ENCODE results near the gene UBALD2.
"Not testable (repeated sequence)": the region's sequence is repeated elsewhere in the genome, so short reads cannot be mapped to it uniquely, and the experiment has no call there.

UBALD2 gene

DNA sequence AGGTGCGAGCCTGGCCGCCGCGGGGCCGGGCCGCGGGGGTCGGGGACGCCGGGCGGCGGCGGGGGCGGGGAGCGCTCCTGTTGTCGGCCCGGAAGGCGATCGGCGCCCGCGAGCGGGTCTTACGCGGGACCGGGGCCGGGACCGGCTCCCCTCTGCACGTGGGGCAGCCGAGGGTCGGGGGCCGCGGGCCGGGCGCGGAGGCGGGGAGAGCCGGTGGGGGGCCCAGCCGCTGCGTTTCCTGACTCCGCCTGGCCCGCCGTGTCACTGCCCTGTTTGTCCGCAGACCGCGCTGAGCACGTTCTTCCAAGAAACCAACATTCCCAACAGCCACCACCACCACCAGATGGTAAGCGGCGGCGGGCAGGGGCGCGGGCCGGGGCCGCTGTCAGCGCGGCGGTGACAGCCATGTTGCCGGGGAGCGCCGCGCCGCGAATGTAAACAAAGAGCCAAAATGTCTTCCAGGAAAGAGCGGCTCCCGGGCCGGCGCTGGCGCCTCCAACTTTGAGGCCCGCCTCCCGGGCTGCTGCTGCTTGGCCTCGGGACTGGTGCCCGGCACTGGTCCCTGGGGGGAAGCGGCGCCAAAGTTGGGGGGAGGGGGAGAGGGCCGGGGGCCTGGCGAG lies 586 bp downstream of the UBALD2 start:
- DNase-seq (ENCODE audit: low read depth) = peak; percentile 55

DNA sequence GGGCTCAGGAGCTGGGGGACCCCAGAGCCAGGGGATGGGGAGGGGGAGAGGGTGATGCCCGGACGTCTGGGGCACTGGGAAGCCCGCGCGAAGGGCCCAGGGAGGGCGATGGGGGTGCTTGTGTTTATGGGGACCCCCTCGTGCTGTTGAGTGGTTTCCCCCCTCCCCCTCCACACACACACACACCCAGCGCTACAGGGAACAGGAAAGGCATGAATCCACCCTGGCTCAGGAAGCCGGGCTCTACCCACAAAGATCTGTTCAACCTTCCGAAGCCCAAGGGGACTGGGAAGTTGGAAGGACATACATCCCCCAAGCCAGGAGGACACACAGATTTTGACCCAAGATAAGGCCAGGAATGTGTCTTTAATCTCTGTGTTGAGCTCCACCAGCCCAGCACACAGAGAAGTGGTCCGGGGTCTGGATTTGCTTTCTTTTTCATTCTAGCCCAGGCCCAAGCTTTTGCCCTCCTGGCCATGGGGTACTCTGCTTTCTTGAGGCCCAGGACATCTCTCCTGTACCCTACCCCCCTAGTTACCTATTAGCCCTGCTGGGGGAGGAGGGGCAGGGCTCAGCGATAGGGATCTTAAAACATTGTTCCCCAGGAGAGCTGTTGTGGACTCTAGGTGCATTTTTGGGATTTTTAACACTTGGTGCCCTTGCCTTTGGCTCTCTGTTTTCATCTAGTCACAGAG lies 1.2 kb downstream of the UBALD2 start:
- DNase-seq (ENCODE audit: low read depth) = no peak

DNA sequence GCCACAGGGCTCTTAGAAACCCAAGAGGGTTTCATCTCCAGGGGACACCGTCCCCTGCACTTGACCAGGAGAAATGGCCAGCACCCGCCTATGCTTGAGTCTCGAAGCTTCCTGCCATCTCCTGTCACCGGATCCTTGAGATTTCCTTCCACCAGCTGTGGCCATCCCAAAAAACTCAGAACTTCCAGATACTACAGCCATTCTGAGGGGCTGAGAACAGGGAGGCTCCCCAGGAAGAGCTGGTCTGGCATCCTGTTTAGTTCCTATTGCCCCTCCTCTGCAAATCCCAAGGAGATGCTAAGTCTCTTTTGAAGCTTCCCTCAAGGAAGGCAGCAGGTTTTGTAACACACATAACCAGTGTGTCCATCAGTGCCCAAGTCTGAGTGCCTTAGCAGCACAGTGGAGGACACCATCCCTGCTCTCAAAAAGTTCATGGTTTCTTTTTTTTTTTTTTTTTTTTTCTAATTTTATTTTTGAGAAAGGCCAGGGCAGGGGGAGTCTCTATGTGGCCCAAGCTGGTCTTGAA lies 2.0 kb downstream of the UBALD2 start:
- DNase-seq (ENCODE audit: low read depth) = no peak

DNA sequence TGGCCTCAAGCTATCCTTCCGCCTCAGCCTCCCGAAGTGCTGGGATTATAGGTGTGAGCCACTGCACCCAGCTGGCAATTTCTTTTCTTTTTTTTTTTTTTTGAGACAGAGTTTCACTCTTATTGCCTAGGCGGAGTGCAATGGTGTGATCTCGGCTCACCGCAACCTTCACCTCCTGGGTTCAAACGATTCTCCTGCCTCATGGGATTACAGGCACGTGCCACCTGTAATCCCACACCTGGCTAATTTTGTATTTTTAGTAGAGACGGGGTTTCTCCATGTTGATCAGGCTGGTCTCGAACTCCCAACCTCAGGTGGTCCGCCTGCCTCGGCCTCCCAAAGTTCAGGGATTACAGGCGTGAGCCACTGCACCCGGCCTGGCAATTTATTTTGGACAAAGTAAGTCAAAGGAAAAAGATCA lies 2.4 kb downstream of the UBALD2 start:
- not testable (repeated sequence) for DNase-seq (ENCODE audit: low read depth)

DNA sequence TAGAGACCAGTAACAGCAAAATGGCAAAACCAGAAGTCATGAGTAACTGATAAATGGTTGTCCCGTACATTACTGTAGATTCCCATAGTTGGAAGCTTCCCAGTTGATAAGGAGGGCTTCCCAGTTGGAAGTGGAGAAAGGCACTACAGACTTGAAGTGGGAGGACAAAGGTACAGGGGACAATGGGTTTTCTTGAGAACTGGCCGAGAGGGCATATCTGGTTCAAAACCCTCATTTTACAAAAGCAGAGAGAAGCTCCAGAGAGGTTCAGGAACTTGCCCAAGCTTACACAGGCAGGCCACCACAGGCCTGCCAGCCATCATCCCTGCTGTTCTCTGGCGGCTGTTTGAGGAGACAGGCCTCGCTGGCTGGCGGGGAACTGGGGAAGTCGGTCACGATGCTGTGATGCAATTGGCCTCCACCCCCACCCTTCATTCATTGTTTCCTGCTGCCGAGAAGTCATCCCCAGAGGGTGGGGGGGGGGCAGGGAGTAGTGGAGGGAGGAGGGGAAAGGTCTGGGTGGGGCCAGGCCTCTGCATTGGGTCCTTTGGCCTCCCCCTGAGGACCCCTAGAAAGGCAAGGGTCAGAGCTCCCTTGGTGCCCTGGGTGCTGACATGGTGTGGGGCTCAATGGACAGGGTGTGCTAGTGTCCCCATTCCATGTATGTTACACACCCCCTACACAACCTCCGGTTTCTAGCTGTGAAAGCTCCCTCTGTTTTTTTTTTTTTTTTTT lies 3.0 kb downstream of the UBALD2 start:
- peak; percentile 61 for DNase-seq (ENCODE audit: low read depth)

DNA sequence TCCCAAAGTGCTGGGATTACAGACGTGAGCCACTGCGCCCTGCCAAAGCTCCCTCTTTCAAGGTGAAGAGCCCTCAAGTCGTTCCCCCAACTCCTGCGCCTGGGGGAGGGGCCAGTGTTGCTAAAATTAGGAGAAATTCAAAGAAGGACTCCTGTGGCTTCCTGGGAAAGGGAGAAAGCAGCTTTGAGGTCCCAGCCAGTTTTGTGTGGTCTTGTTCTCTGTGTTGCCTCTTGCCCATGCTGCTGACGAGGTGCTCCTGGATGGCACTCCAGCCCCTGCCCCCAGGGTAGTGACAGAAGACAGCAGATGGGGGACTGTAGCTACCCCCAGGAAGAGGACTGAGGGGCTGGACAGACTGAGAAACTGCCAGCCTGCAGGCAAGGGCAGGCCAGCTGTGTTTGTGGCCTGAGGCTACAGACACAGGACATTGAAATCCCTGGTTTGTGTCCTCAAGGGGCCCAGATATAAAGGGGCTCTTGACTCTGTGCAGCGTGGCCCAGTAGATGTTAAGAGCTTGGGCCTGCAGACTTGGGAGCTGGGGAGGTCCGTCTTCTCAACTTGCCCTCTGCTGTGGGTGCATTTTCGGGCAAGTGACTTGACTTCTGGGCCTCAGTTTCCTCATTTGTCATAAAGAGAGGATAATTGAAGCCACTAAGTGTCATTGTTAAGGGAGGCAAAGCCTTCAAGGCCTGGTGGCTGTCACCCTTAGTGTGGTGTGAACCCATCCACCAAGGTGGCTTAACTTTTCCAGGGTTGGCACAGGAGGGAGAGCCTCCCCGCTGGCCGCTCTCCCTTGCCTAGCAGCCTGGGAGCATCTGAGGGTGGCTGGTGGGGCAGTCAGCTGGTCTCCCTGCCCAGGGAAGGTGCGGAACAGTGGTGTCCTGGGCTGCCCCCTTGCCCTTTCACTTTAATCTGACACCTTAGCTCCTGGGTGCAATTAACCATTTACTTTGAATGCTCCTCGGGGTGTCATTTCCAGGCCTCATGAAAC lies 4.1 kb downstream of the UBALD2 start:
- DNase-seq (ENCODE audit: low read depth) = no peak

DNA sequence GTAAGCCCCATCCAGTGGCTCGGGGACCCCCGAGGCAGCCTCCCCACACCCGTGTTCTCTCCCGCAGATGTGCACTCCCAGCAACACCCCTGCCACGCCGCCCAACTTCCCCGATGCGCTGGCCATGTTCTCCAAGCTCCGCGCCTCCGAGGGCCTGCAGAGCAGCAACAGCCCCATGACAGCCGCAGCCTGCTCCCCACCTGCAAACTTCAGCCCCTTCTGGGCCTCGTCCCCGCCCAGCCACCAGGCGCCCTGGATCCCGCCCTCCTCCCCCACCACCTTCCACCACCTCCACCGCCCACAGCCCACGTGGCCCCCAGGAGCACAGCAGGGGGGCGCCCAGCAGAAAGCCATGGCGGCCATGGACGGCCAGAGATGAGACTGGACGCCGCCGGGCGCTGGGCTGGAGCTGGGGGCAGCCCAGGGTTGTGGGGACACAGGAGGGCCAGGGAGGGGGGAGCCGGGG lies 5.0 kb downstream of the UBALD2 start:
- DNase-seq (ENCODE audit: low read depth) = no peak

DNA sequence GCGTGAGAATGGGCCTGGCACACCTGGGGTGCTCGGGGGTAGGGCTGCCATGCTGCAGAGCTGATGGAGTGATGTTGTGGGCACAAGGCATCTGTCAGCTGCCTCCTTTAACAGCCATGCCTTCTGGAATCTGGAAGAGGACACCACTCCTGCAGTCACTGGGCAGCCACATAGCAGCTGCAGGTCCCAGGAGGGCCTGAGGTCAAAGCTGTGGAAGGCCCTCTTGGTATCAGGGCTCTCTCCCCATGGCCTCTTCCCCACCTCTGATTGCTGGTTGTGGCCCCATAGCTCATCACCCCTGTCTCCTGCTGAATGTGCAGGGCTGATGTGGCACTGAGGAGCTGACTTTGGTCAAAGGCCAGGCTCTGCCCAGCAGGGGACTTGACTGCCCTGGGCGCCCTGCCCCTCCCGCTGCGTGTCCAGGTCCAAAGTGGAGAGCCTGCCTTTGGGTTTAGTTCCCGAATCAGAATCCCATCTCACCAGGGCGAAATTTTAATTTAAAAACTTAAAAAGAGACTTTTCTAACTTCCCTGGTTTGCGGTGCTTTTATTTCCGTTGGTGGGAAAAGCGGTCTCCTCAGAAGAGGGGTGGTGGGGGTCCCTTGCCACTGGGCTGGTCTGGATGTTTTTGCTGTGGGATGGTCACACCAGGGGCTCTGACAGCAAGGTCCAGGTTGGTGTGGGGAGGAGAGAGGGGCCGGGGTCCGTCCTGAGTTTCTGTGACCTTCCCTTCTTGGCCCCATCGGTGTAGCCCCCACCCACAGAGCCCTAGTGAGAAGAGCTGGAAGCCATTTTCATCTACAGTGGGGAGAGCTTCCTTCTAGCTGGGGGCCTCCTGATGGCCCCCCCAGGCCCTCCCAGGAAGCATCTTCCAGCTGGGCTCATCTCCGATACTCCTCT lies 5.9 kb downstream of the UBALD2 start:
- DNase-seq (ENCODE audit: low read depth) = no peak

DNA sequence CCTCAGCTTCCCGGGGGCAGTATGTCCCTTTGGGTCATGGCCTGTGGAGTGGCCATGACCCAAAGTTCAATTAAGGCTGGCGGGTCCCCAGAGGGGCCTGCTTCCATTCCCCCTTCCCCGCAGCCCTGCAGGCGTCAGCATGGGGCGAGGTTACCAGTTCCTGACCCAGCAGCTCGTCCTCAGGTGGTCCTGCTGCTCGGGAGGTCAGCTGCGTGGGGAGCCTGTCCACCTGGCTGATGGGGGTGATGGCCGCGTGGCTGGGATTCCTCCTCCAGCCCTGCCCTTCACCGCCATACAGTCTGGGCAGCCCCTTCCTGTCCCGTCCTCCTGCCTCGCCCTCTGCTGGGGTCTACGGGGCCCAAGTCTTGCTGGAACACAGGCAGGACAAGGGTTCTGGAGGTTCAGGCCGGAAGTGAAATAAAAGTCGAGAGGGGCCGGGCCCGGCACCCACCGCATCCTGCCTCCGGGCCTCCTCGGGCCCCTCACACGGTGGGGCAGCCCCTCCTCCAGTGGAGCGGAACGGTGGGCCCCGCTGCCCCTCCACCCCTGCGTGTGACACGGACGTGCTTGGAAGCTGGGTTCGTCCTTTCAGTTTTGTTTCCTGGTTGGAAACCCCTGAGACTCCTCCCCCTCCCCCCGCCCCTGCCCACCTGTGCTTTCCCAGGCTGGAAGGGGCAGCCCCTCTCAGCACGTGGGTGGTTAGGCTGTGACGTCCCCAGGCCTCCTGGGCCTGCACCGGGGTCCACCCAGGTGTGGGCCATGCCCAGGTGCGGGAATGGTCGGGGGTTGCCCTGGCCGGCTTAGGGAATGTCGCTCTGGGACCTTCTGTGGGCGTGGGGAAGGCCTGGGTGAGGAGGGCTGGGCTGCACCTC lies 6.8 kb downstream of the UBALD2 start:
- DNase-seq (ENCODE audit: low read depth) = peak; percentile 29

DNA sequence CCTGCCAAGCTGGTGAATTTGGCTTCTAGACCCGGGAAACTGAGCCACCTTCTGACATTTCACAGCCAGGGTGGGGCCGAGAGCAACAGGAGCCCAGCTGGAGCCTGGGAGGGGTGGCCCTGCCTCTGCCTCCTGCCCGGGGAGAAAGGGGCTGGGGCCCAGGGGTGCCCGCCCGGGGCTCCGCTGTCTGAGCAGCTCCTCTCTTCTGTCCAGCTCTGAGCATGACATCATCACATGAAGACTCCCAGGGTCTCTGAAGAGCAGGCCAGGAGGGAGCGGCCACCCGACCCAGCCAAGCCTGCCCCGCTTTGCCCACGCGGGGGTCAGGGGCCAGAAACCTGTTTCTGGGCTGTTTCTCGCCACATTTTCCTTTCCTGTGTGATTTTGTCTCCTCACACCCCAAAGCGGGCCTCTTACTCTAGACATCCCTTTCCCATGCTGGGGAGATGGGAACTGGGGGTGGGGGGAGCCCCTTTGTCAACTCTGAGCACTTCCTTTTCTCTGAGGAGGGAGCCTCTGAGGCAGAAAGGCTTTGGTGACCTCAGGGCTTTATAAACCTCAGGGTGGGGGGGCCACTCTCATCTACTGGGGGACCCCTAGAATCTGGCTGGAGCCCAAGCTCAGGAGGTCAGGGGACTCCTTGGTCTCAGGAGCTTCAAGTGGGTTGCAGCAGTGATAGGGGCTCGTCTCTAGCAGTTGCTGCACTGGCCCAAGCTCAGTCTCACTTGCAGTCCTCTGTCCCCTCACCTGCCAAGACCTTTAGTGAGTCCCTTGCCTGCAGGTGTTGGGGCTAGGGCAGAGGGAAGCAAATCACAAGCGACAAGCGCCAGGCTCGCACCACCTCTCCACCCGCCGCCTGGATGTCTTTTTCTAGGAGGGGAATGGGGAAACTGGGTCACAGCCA lies 7.6 kb downstream of the UBALD2 start:
- DNase-seq (ENCODE audit: low read depth) = no peak

DNA sequence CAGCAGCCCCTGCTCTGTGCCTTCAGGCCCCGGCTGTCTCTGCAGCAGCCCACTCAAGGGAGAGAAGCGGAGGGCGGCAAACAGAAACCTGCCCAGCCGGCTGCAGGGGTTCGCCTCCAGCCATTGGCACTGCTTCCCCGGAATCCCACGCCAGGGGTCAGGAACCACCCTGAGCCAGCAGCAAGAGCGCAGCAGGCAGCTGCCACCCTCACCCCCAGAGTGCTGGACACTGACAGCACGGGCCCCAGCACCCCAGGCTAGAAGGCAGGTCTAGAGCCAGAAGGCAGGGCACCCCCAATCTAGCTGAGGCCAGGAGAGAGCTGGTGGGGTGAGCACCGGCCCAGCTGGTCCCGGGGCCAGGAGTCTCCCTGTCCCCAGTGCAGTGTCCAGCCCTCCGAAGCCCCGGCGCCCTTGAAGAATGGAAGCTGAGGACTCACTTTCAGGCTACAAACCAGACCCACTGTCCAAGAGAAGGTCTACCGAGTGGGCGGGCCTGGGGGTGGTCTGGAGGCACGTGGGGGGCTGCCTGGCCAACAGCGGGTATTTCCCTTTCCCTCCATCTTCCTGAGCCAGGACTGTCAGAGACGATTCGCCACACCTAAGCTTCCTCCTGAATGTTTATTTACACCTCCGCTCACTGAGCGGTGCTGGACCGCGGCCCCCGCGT lies 8.4 kb downstream of the UBALD2 start:
- no peak for DNase-seq (ENCODE audit: low read depth)

DNA sequence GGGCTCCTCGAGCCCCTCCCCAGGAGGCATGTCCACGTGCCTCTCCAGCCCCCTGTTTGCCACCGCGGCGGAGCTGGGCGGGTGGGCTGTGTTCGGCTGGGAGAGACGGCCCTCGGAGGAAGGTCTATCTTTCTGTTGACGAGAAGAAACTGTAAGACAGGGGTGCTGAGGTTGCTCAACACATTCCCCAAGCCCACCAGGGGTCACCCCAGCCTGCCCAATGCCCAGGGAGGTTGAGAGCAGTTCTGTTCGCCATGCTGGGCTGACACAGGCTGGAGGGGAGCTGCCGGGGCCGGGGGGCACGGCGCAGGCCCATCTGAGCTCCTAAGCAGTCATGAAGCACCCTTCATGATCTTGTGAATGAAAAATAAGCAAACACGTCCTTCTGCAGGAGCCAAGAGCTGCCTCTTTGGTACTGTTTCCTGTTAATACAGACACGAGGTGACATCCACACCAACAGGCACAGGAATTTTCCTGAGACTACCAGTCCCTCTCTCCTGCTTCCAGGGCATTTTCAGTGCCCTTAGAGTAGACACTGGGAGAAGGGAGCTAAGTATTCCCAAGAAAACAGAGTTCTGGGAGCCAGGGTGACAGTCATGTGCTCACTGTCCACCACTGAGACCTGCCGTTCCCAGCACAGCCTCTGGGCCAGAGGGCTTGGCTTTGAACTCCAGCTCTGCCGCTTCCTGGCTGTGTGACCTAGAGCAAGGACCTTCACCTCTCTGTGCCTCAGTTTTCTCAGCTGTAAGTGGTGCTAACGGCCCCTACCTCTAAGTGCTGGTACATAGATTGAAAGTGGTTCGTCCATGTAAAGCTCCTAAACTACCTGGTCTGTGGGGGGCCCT lies 9.2 kb downstream of the UBALD2 start:
- no peak for DNase-seq (ENCODE audit: low read depth)

DNA sequence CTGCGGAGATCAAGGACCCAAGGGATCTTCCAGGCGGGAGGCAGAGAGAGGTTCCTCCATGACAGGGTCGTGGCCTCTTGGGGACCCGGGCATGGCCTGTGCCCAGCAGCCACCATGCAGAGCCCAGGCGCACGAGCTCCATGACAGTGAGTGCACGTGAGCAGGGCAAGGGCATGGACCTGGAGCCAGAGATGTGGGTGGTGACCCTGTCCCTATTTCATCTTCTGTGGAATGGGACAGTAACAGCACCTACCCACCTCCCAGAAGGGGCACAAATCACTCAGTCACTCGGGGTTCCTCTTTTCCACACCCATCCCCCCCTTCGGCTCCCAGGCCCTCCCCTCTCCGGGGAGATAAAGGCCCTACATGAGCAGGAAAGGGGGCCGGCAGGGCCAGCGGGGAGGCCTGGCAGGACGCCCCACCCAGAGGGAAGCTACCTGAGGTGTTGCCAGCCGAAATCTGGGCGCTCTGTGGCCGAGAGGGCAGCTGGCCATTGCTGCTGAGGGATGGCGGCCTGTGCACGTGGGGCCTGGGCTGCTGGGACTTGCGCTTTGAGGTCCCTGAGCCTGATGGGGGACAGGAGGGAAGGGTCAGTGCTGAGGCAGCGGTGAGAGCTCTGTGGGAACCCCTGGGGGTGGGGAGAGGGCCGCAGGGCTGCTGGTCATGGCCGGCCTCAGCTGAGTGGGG lies 10.4 kb downstream of the UBALD2 start:
- no peak for DNase-seq (ENCODE audit: low read depth)

DNA sequence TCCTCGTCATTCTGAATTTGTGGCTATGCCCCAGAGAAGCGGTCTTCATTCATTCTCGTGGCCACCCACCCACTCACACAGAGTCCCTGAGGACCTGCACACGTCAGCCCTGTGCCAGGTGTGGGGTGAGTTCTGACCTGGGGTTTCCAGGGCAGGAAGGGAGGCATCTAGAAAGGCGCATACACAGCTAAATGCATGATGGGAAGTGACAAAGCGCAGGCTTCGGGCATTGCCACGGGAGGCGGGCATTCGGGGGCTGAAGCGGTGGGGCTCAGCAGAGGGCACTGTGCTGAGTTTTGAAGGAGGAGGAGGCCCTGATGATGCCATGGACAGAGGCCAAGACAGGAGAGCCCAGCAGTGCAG lies 10.9 kb downstream of the UBALD2 start:
- no peak for DNase-seq (ENCODE audit: low read depth)

DNA sequence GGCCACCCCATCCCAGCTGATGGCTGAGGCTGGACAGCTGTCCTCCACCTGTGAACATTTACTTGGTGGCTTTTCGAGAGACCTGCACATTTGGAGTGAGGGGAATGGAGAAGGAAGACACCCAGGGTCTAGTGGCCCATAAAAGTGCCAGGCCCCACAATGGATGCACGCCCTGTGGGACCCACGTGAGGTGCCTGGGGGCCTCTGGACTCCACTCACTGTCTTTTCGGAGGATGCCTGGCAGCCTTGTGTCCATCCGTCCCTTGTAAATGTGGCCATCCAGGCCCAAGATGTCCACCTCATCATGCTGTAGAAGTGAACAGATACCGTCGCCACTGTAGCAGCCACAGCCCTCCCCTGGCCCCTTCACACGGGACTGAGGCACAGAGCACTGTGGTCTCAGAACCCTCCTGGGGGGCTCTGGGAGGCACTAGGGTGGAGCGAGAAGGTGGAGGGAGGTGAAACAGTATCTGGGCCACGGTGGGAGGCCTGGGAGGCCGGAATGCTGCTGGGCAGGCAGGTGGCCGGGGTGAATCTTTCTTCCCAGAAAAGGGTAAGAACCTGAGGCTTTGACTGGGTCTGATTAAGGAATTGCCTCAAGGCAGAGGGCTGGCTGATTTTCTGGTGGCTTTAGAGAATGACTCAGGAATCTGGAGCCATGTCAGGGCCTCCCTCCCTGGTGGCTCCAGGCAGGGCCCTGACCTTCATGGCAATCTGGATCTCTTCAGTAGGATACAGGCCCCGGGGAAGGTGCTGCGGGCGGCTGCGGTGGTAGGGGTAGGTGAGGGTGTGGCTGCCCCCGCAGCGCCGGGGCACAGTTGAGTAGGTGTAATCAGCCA lies 11.5 kb downstream of the UBALD2 start:
- DNase-seq (ENCODE audit: low read depth) = no peak
